SHP77 (cell line): ENCODE measurements around the gene ZNF217.
"Not testable (repeated sequence)": the region's sequence is repeated elsewhere in the genome, so short reads cannot be mapped to it uniquely, and the experiment has no call there.

Experiments
- DNase-seq, 2 experiments: peaks; one replicate each; lab custom pipeline; 2025; lab: John Stamatoyannopoulos, UW

Gene ZNF217

GRCh38 chr20:53622247-53623133, 28.9 kb upstream of the ZNF217 start:
- DNase-seq: no peak

- DNase-seq: no peak
Observed at GRCh38 chr20:53621482-53622246, 28.0 kb upstream of the ZNF217 start.

GRCh38 chr20:53618490-53619000, 24.9 kb upstream of the ZNF217 start:
- not testable (repeated sequence) for DNase-seq

- DNase-seq: no peak
Observed at GRCh38 chr20:53617791-53618489, 24.3 kb upstream of the ZNF217 start.

- DNase-seq: not testable (repeated sequence)
Observed at GRCh38 chr20:53616489-53616888, 22.9 kb upstream of the ZNF217 start.

GRCh38 chr20:53613748-53614147, 20.1 kb upstream of the ZNF217 start:
- DNase-seq: no peak

- not testable (repeated sequence) for DNase-seq
Observed at GRCh38 chr20:53612289-53612688, 18.6 kb upstream of the ZNF217 start.

- no peak for DNase-seq
Observed at GRCh38 chr20:53611449-53611894, 17.8 kb upstream of the ZNF217 start.

- DNase-seq: peak; percentile 42 to 57
Observed at GRCh38 chr20:53609491-53610445, 16.1 kb upstream of the ZNF217 start.

- DNase-seq: no peak
Observed at GRCh38 chr20:53608456-53609452, 15.1 kb upstream of the ZNF217 start.

- DNase-seq: no peak
Observed at GRCh38 chr20:53608071-53608455, 14.4 kb upstream of the ZNF217 start.

GRCh38 chr20:53606364-53606985, 12.8 kb upstream of the ZNF217 start:
- DNase-seq: no peak

- not testable (repeated sequence) for DNase-seq
Observed at GRCh38 chr20:53605401-53605800, 11.8 kb upstream of the ZNF217 start.

- not testable (repeated sequence) for DNase-seq
Observed at GRCh38 chr20:53604846-53605245, 11.2 kb upstream of the ZNF217 start.

GRCh38 chr20:53602661-53603060, 9.0 kb upstream of the ZNF217 start:
- DNase-seq: no peak

- DNase-seq: no peak
Observed at GRCh38 chr20:53599910-53600632, 6.4 kb upstream of the ZNF217 start.

- no peak for DNase-seq
Observed at GRCh38 chr20:53599378-53599777, 5.7 kb upstream of the ZNF217 start.

- no peak for DNase-seq
Observed at GRCh38 chr20:53599044-53599362, 5.4 kb upstream of the ZNF217 start.
